RCC 7860 (cell line): Measurements from ENCODE around the gene HACD4.

Experiments used
- DNase-seq: peaks from one replicate; pipeline ENCODE4 v3.0.0-alpha.2; 2015; ENCODE audit warnings: low spot score
- FAIRE-seq: peaks from 2 replicates; lab custom pipeline; 2012; peaks lifted over from hg19 to GRCh38; lab: Jason Lieb, UNC

HACD4 gene, protein sequence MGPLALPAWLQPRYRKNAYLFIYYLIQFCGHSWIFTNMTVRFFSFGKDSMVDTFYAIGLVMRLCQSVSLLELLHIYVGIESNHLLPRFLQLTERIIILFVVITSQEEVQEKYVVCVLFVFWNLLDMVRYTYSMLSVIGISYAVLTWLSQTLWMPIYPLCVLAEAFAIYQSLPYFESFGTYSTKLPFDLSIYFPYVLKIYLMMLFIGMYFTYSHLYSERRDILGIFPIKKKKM

DNA sequence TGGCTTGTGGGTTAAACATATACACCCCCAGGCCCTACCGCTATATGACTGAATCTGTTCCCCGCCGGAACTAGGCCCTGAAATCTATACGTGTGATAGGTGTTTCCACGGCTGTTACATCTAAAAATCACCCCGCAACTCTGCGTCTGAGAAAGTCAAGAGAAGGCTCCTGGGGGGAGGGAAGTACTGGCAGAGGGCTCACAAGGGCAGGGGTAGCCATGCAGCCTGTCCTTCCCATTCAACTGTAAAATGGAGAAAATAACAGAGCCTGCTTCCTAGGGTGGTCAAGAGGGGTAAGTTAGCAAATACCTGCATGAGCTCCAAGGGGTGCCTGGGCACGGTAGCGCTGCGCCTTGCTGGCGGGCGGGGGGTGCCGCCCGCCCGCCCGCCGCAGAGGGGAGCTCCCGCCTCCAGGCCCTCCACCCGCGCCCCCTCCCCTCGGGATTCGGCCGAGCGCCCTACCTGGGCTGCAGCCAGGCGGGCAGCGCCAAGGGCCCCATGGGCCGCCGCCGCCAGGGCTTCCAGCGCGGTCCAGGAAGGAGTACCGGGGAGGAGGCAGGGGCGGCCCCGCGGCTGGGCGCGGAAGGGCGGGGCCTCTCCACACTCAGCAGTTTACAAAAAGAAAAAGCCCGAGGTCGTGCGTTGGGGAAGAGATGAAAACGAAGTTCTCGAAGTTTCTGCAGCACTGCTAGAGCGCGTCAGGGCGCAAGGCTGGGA, at the start of gene HACD4:
TSS of gene HACD4 (minus strand) at position 550 of the 717 bp plus-strand sequence. CDS start at position 500, 50 bp downstream.
- FAIRE-seq (no peak), DNase-seq (no peak)

DNA sequence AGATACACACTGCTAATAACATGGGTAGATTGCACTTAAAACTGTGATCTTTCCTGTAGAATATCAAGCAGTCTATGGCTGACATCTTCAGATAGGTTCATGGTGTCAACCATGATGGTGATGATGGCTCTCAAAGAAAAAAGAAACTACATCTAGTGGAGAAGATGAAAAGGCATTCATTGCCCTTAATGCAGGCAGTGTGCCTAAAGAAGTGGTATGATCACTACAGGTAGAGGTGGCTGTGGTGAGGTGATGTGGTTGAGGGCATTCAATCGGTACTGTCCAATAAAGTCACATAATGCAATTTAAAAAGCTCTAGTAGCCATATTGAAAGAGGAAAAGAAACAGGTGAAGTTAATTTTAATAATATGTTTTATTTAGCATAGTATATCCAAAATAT, 49.4 kb upstream of the HACD4 start:
- FAIRE-seq (no peak), DNase-seq (no peak)

DNA sequence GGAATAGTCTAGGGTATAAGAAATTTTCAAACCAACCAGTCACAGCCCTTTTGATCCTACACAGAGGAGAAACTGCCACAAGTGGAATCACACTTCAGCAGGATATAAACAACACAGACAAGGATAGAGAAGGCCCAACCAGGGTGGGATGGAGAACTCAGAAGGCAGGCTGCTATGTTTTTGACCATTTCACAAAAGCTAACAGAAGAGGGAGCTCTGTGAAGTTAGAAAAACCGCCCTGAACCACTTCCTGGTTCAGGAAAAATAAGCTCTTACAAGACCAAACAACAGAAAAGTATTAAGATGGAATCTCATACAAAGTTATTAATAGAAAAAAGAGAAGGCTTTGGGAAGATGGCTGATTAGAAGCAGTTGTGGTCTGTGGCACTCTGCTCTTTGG, 47.3 kb upstream of the HACD4 start:
- FAIRE-seq: no peak
- no peak for DNase-seq

DNA sequence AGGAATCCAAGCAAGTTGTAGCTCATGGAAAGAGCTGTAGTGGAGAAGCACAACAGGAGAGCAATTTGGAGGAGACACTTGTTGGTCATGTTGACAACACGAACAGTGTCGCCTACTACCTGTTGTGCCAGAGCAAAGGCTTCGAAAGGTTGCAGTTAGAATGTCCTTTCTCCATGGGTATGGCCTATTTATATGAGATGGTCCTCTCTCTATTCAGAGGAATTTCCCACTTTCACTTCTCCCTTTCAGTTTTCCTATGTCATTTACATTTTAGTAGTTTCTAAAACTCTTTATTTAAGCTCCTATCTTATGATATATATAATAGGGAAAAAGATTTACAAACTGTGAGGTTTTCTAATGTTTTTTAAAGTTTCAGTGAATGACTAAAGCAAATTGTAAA, 46.3 kb upstream of the HACD4 start, which contains the start of gene IFNB1:
TSS of gene IFNB1 (minus strand) at position 162 of the 400 bp plus-strand sequence. CDS start at position 89, 73 bp downstream.
- no peak for FAIRE-seq
- DNase-seq: no peak

DNA sequence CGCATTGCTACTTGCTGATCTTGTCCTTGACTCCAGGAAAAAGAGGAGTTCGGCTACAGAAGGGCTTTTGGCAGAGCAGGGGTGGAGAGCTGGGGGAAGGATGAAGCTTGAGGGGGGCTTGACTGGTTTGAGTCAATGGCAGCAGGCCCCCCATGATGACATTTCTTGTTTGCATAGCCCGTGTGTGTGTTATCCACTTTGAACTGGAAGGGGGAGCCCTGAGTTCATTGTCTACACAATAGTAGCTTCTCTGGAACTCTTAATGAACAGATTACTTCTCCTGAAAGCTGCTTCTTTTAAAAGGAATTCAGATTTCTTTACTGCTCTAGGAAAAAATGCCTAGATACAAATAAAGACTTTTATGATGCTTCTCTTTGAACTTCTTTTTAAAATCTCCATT, 44.0 kb upstream of the HACD4 start:
- no peak for FAIRE-seq
- no peak for DNase-seq

DNA sequence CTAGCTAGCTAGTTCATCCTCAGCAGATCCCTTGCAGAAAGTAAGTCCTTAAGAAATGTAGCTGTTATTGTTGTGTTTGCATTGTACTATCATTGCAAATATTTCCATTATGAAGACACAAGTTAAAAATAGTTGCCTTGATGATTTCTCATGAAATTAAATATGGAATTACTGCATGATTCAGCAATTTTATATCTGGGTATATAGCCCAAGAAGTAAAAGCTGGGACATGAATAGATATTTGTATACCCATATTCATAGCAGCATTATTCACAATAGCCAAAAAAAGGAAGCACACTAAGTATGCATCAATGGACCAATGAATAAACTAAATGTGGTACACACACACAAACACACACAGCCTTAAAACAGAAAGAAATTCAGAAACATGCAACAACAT, 39.5 kb upstream of the HACD4 start:
- FAIRE-seq (no peak), DNase-seq (no peak)

DNA sequence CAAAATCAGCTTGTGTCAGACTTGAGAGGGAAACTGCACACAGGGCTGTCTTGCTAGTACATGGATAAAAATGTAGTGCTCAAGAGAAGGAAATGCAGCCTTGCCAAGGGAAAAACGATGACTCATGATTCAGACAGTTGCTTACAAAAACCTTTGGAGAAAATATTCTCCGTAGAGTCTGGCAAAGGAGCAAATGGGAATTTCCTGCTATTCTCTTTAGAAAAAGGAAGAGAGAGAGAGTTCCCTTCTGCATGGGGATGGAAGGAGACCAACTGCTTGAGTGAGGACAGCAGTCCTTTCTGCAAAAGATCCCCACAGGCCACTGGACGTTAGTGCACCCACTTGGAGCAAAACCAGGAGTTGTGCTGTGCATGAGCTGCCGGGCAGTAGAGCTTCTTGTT, 38.7 kb upstream of the HACD4 start:
- peak; percentile 82 for FAIRE-seq
- peak; percentile 73 for DNase-seq

DNA sequence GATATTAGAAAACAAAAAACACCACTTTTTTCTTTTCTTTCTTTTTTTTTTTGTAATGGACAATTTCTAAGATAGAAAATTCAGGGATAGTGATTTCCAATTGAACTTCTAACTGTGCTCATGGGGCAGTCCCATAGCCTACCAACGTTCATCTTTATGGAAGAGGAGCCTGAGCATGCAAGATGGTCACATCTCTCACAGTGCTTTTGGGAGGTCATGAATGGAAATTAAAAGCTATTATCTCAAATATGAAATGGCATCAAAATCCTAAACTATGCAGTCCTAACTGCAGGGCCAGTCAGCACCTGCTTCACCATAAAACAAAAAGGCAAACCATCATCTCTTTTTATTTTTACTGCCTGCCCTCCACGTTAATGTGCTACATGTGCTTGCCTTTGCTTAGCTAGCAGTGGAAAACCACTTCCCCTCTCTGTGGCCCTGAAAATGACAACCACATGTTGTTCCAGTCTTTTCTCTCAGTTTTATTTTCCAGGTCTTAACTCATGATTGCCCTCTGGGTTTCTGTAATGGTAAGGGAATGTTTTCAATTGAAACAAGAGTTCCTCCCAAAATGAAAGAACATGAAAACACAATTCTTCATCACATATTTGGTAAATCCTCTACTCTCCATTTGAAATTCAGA, 29.6 kb upstream of the HACD4 start:
- FAIRE-seq (no peak), DNase-seq (no peak)

DNA sequence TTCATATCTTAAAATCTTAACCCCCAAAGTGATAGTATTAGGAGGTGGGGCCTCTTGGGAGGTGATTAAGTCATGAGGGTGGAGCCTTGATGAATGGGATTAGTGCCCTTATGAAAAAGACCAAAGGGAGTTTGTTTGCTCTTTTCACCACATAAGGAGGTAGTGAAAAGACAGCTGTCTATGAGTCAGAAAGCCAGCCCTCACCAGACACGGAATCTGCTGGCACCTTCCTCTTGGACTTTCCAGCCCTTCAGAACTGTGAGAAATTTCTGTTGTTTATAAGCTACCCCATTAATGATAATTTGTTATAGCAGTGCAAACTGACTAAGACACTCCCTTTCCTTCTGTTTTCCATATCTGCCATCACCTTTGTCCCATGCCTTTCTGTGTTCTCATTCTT, 25.5 kb upstream of the HACD4 start:
- no peak for FAIRE-seq
- peak; percentile 37 for DNase-seq

DNA sequence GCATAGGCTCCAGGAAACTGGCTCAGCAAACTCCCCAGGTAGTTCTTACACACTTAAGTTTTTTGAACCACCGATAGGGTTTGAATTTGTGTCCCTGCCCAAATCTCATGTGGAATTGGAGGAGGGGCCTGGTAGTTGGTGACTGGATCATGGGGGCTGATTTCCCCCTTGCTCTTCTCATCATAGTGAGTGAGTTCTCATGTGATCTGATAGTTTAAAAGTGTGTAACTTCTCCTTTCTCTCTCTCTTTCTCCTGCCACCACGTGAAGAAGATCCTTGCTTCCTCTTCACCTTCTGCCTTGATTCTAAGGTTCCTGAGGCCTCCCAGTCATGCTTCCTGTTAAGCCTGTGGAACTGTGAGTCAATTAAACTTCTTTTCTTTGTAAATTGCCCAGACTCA, 22.4 kb upstream of the HACD4 start:
- FAIRE-seq (no peak), DNase-seq (no peak)

DNA sequence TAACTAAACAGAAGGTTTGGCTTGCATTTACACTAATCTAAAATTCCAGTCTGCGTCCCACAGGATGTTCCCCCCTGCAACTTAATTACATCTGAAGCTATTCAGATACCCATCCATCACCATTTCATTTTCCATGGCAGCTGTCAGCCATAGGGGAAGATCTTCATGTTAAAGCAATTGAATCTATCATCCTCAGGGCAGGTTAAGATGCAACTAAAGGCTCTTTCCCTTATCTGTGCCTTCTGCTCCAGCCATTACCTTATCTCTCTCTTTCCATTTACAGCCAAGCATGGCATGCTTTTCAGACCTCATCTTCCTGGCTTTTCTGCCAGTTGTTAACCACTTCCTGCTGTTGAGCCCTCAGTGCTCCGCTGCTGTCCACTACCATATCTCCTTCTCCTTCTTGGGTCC, 15.8 kb upstream of the HACD4 start:
- DNase-seq: no peak
- no peak for FAIRE-seq

DNA sequence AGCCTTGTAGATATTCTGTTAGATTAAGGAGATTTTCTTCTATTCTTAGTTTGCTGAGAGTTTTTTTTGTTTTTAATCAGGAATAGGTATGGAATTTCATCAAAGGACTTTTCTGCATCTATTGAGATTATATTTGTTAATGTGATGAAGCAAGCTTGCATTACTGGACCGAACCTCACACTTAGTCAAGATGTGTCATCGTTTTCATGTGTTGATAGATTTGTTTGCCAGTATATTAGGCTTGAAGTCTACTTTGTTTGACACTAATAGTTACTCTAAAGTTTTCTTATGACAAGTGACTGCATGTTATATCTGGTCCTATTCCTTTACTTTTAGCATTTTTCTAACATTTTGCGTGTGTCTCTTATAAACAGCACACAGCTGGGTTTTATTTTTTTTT, 12.4 kb upstream of the HACD4 start:
- FAIRE-seq: no peak
- no peak for DNase-seq

DNA sequence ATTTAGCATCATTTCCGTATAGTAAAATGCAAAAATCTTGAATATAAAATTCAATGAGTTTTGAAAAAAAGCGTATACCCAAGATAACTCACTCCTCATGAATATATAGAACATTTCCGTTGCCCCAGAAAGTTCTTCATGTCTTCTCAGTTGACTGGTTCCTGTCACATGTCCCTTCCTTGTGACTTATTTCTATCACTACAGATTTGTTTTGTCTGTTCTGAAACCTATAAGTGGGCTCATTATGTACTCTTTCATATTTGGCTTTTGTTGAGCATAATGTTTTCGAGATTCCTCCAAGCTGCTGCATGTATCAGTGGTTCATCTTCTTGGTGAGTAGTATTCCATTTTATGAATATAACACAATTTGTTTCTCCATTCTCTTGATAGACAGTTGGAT, 11.0 kb upstream of the HACD4 start:
- DNase-seq: no peak
- FAIRE-seq: no peak

DNA sequence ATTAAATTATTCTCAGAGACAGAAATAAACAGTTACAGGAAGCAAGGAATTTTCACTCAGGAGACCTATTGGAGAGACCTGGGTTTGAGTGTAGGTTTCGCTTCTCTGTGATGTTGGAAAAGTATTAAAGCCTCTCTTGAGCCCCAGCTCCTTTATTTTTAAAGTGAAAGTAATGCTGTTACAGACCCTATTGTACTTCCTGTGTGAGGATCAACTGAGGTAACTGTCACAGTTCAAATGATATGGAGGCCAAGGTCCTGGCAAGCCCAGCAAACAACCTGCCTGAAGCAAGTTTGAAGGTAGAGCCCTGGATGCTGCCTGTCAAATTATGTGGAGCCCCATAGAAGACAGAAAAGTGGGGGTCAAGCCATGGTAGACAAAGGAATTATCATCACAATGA, 7.9 kb upstream of the HACD4 start:
- FAIRE-seq: no peak
- DNase-seq: no peak

DNA sequence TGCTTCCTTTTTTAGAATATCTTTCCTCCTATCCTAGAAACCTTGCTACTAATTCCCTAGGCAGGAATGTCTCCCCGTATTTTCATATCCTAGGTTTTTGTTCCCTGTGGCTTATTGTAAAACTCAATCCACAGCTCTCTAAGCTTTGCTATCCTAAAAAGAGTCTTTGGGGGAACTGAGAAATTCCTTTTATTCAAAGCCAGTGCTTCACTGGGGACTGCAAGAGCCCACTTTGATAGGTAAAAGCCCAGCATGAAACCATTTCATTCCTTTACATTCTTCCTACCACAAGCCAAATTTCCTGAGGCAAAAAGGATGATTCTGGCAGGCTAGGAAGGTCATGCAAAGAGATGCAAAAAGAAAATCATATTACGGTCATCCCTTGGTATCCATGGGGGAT, 5.8 kb upstream of the HACD4 start:
- no peak for DNase-seq
- FAIRE-seq: no peak

DNA sequence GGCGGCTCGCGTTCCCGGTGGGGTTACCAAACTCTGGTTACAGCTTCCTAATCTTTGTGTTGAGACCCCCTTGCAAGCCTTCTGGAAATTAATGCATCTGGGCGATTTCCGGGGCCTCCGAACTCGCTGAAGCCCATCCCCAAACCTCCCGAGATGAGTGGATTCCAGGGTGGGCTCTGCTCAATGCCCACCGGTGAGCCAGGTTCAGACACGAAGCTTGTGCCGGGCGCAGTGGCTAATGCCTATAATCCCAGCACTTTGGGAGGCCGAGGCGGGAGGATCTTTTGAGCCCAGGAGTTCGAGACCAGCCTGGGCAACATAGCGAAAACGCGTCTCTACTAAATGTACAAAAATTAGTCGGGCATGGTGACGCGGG, 356 bp upstream of the HACD4 start:
- FAIRE-seq: no peak
- DNase-seq: no peak

DNA sequence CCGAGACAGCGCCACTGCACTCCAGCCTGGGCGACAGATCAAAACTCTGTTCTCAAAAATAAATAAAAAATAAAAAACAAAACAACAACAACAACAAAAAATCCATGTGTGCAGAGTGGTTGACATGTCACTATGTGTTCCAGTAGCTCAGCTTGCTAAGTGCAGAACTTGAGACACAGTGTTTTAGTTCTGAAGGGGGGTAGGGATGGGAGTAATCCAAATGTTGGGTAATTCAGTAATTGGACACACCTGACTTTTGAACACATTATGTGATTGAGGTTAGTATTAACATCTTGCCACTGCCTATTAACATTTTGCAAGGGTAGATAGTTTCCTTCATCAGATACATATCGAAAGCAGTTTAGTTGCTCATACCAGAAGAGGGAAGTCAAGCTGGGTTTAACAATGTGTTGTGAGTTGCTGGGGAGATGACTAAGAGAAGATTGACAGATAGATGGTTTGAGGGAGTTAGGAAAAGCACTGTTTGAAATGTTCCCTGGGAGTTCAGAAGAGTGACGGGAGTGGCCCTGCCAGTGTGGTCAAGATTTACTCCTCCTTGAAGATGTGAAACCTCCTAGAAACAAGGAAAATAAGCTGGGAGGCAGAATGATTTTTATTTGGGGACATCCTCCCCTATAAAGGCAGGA, 928 bp downstream of the HACD4 start:
- DNase-seq (no peak), FAIRE-seq (no peak)

DNA sequence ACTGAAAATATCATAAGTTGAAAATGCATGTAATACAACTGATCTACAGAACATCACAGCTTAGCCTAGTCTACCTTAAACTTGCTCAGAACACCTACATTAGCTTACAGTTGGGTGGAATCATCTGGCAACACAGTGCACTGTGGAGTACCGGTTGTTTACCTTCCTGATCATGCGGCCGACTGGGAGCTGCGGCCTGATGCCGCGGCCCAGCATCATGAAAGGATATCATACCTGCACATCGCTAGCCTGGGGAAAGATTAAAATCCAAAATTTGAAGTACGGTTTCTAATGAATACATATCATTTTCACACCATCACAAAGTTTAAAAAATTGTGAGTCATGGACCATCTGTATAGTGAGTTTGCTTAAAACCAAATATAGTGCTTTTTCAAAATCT, 1.8 kb downstream of the HACD4 start:
- FAIRE-seq (no peak), DNase-seq (no peak)

DNA sequence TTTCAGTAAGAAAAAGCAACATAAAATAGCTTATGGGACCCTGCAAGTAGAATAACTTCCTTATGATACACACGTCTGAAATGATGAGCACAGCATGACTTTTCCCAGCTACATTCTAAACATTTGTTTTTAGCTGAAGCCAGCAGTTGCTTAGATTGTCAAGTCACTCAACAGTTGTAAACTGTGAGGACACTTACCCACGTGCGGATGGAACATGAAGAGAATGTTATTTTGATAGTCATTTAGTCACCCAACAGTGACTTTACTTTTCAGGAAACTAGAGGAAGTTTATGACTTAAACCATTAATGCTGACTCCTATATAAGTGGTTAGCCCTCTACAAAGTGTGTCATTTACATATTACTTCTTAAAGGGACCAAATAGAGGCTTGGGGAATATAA, 3.0 kb downstream of the HACD4 start:
- no peak for DNase-seq
- FAIRE-seq: no peak

DNA sequence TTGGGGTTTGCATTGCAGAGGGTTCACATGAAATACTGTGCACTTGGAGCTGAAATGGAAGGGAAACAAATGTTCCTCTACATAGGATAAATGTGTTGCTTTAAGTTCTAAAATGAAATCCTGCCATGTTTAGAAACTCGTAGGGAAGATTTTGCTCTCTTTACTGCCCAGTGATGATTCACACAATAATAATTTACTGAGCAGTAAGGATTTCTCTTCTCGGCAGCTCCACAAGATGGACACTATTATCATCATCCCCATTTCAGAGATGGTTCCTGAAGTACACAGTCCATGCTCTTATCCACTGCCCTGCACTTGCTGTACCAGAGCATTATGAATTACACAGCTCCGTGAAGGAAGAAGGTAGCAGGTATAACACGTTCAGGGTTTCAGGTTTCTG, 4.1 kb downstream of the HACD4 start:
- DNase-seq (peak; percentile 15), FAIRE-seq (no peak)

DNA sequence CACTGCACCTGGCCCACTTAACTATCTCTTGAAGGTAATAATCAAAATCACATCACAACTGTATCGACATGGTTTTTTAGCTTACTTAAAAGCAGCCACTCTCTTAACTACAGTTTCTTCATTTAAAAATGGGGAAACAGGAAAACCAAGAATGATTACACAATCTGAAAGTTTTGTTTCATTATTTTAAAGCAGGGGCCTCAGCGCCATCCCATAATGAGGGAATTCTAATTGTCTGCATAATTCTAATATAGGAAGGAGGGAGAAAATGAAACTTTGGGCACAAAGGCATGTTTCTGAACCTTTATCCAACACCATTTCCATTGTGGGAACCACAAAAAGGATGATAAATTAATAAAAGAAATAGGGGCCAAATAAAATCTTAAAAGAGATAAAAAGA, 7.6 kb downstream of the HACD4 start:
- FAIRE-seq (no peak), DNase-seq (no peak)

DNA sequence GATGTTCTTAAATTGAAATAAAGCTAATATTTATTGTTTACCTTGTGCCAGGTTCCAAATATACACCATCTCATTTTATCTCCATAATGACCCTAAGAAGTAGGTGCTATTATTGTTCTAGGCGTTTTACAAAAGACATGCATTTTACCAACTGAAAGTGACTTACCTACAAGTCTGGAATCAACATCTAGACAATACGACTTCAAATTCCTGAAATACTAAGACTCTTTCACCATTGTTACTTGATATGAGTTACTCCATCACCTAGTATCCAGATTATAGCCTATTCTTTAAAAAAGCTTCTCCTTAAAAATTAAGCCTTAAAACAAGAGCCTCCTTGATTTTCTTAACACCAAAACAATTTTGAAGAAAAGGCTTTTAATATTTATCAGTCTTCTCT, 13.3 kb downstream of the HACD4 start:
- DNase-seq (no peak), FAIRE-seq (no peak)
